NCI-H524 (cell line): ENCODE data around the gene DAGLA.
"Not testable (repeated sequence)": the region's sequence is repeated elsewhere in the genome, so short reads cannot be mapped to it uniquely, and the experiment has no call there.

Experiments used
- DNase-seq, 2 experiments: peaks; one replicate each; lab custom pipeline; 2025; lab: John Stamatoyannopoulos, UW

Gene DAGLA

DNA sequence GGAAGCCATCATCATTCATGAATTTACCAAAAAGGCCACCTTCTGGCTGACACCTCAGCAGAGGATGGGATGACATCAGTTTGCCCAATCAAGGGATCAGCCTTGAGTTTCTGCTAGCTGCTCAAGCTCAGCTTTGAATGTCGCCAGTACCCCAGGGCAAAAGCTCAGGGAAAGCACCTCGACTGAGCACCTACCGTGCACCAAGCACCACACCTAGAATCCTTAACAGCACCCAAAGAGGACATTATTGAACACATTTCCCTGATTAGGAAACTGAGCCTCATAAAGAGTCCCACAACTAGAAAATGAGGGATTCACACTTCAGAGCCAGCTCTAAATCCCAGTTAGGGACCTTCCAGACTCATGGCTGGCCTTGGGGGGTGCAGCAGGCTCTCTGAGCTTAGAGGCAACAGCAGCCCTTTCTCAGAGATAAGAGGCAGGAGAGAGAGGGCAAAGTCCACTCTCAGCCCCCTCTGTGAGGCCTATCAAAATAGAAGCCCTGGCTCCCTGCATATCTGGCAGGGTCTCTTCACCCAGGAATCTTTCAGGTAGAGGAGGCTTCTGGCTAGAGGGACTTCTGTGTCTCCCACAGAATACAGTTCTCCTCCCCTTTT lies 13.4 kb upstream of the DAGLA start:
- DNase-seq: no peak

DNA sequence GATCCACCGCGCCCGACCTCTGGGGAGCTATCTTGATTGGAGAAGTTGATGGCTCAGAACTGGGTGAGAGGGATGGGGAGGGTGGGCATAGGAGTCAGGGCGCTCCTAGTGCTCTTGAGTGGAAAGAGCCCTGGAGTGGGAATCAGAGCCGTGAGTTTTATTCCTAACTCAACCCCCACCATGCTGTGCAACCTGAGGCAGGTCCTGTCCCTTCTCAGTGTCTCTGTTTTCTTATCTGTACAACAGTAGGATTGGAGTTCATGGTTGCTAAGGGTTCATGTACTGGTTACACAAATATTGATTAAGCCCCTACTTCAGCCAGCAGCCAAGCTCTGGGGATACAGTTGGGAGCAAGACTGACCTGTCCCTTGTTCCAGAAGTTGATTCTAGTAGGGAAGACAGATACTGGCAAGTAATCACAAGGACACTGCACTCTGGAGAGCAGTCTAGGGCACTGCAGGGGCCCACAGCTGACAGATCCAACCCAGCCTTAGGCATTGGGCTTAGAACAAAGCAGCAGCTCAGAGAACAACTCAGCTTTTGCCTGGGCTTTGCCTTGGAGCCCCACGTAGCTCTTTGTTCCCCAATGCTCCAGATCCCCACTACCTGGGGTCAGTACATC lies 12.4 kb upstream of the DAGLA start:
- no peak for DNase-seq

DNA sequence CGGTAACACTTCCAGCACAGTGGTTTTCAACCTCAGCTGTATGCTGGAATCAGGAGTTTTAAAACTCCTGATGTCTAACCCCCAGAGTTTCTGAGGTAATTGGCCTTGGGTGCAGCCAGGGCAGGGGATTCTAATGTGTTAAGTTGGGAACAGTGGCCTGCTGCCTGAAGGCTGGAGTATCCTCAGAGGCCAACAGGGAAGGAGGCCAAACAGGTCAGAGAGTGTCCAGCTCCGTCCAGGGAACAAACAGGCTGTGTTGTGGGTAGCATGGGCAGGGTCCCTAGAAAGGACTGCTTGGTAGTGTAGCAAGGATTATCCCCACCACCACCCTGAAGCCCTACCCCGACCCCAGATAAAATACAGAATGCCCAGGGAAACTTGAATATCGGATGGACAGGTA lies 10.8 kb upstream of the DAGLA start:
- DNase-seq: no peak

DNA sequence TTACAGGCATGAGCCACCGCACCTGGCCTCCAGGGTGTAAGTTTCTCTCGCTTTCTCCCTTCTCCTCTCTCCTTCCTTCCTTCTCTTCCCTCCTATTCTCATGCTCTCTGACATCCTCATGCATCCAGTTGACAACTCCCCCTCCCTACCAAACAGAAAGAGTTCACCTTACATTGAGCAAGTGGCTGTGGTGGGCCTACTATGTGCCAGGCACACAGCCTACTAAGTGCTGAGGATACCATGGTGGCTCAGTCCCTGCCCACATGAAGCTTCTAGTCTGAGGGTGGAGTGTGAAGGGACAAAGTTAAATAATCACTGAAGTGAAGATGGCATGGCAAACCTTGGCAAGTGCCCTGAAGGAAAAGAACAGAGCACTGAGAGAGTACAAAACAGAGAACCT lies 9.6 kb upstream of the DAGLA start:
- DNase-seq: no peak

DNA sequence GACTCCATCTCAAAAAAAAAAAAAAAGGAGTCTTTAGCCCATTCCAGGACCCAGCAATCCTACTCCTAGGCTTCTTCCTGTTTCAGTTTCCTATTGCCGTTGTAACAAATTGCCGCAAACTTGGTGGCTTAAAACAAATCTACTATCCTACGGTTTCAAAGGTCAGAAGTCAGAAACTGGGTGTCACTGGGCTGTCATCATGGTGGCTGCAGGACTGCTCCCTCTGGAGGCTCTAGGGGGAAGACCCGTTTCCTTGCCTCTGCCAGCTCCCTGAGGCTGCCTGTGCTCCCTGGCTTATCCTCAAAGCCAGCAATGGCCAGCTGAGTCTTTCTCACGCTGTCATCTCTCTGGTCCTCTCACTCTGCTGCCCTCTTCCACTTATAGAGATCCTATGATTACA lies 8.7 kb upstream of the DAGLA start:
- DNase-seq: peak in 1 of 2 experiments; percentile 25

DNA sequence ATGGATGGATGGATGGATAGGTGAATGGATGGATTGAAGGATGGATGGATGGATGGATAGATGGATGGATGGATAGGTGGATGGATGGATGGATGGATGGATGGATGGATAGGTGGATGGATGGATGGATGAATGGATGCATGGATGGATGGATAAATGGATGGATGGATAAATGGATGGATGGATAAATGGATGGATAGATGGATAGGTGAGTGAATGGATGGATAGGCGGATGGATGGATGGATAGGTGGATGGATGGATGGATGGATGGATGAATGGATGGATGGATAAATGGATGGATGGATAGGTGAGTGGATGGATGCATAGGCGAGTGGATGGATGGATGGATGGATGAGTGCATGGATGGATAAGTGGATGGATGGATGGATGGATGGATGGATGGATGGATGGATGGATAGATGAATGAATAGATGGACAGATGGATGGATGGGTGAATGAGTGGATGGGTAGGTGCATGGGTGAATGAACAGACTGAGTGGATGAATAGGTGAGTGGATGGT lies 6.2 kb upstream of the DAGLA start:
- not testable (repeated sequence) for DNase-seq

DNA sequence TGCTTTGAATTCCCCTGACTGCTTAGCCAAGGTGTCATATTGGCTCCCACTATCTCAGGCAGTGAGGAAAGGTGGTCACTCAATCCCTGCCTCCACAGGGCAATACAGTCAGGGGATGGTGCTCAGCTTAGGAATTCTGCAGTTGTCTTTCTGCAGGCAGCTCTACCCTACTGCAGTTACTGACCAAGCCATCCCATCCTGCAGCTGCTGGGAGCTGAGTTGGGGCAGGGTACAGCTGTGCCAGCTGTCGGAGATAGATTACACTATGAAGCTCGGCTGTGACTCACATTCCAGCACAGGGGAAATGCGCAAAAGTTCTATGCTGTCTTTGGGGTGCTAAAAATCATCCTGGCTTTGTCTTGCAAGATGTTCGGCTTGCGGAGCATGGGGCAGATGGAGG lies 4.4 kb upstream of the DAGLA start:
- no peak for DNase-seq

DNA sequence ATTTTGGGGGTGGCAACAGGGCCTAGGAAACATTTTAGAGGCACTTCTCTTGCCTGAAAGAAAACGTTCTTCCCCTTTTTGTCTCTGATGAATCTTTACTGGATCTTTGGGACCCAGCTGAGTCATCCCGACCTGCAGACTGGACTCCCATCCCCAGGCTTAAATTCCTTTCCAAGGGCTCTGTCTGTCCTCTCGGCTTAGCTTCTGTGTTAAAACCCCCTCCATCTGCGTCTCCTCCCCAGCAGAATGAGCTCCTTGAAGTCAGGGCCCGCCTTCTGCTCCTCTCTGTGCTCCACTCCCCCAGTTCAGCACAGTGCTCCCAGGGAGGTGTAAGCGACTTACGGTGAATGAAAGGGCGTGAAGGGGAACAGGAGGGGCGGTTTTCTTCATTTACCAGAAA lies 895 bp upstream of the DAGLA start:
- DNase-seq: peak; percentile 63 to 76

DNA sequence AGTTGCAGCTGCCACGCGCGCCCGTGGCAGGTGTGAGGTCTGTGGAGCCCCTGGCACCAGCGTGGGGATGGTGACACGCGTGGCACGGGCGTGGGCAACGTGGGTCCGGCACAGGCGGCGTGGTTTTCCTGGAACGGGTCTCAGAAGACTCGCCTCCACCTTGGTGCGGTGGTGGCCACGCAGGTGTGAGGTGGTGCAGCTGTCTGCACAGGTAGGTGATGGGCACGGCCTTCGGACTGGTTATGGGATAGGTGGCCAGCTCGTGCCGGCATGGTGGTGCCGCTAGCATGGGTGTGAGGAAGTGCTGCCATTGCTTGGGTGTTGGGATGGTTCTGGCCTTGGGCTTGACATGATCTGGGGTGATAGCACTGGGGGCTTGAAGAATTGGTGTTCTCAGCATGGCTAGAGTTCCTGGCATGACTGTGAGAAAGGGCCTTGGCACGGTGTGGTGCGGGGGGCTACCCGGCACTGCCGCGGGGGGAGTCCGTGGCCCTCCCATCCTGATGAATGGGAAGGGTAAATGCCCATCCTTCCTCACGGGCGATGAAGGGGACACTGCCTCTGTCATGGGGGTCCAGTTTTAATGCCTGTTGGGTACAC lies 531 bp downstream of the DAGLA start:
- DNase-seq: no peak

DNA sequence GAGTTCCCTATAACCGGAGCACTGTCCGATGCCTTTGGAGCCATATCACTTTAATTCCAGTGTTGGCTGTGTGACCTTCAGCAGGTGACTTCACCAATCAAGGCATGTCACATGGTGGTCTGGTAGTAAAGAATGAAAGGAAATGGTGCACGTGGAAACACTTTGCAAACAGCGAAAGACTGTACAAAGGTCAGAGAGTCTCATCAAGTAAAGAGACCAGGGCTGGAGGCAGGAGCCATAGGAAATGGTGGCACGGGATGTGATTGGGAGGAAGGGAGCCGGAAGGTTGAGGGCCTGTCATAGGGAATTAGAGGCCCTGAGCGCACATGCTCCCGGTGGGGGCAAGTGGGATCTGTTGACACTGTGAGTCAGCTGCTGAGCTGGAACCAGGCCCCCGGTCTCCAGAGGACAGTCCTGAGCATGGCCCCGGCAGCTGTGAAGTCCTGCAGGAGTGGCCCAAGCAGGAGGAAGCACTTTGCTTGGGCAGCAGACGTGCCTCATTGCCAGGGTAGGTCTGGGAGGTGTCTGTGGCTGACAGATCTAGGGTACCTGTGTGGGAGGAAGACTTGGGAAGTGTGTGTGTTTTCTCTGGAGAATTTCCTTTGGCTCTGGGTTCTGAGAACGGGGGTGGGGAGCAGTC lies 2.0 kb downstream of the DAGLA start:
- peak in 1 of 2 experiments; percentile 8 for DNase-seq

DNA sequence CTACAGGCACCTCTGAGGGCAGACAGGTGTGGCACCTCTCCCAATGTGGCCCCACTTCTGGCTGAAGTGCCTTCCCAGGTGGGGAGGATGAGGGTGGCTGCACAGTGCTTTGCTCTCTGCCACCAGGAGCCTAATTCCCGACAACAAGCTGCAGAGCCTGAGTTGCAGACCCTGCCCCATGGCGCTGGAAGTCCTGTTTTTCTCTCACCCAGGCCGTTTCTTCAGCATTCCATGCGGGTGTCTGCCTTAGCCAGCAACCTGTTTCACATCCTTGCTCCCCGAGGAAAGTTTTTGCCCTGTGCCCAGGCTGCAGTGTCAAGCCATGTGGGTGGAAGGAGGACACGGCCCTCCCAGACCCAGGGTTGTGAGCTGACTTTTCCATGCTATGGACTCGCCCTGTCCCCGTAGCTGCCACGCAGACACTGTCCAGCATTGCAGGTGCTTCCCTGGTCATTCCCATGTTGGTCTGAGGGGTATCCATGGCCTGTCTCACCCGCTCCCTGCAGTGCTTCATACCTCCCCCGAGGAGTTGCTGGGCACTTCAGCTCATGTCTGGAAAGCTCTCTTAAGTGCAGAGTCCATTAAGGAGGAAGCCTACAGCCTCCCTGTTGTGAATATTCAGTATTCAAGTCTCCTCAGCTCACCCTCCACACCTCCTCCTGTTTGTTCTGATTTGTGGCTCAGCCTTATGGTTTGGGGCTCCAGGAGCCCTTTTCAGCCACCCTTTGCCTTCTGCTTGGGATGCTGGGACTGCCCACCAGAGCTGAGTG lies 2.9 kb downstream of the DAGLA start:
- DNase-seq: no peak

DNA sequence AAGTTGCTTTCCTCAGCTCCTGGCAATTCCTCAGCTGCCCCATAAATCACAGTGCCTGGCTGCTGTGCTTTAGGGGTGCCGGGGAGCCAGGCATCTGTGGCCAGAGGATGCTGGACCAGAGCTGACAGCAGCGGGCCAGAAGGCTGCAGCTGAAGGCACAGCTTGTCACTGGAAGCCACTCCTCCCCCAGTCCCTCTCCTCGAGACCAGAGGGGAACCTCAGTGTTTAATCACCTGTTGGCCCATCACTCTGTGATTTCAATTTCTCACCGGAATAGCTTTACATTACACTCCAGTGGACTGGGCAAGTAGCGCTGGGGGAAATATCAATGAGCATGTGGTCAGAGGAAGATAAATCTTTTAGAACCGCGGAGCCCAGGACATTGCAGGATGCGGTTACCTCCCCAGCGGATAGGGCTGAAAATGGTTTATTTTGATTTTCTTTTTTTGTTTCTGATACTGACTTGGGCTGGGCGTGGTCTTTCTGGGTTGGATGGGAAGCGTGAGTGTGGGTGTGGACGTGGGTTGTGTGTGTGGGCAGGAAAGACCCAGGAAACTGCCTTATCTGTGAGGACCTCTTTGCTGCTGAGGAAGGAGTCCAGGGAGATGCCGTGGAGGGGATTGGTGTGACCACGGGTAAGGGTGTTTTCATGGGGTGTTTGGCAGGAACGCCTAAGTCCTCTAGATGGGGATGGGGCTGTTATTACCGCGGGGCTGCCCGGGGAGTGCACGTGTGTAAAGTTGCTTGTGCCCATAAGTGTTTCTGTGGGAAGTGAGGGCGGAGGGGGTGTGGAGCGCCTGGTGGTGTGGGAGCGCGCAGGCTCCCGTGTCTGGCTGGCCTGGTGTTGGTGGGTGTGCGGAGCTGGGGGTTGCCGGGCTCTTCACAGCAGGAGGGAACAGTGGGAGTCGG lies 4.0 kb downstream of the DAGLA start:
- DNase-seq: no peak

DNA sequence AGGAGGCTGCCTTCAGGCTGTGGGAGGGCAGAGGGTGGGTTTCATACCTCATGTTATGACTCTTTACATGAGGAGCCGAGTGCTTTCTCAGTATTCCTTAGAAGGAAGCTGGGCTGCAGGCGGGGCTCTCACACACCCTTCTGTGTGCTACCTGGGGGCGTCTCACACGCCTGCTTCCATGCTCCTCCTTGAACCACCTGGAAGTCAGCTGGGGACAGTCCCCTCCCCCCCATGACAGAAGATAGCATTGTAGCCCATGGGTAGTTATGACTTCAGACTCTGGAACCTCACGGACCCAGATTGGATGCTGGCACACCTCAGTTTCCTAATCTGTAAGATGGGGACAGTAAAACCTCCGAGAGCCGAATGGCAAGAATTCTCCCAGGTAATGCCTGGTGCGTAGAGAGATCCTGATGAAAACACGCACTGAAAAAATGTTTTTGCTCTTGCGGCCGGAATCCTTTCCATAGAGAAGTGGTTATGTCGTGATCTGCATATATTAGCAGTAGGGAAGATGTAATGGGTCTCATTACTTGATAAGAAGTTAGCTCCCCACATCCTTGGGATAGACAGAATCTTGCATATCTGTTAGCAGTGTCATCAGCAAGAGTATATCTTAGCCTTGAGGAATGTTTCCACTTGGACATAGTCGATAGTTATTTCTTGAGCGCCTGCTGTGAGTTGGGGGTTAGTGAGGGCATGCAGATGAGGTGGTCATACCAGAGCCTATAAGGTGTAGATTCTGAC lies 4.9 kb downstream of the DAGLA start:
- DNase-seq: no peak

DNA sequence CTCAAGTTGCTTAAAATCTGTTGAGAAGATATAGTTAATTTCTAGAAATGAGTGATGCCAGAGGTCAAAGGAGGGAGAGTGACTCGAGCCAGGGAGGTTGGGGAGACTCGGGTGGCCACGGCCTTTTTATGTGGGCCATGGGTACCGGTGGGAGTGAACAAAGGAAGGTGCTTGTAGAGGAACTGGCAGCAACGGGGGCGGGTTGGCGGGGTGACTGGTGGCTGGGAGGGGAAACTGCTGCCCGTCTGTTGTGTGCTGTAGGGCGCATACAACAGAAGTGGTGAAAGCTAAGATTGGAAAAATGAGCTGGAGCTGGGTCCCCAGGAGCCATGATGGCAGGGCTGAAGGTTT lies 5.4 kb downstream of the DAGLA start:
- no peak for DNase-seq

DNA sequence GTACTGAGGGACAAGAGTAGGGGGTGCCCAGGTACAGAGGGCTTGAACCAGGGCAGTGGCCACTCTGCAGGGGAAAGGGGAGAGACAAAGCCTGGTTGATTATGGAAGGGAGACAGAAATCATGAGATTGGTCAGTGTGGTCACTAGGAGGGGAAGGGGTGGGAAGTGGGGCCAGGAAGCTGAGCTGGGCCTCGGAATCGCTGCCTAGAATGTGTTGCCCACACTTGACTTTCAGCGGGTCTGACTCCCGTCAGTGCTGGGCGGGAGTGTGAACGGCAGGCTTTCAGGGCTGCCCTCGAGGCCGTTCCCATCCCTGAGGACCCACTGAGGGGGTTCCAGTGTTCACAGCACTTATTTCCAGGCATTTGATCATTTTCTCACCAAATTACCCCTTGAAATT lies 5.9 kb downstream of the DAGLA start:
- no peak for DNase-seq

DNA sequence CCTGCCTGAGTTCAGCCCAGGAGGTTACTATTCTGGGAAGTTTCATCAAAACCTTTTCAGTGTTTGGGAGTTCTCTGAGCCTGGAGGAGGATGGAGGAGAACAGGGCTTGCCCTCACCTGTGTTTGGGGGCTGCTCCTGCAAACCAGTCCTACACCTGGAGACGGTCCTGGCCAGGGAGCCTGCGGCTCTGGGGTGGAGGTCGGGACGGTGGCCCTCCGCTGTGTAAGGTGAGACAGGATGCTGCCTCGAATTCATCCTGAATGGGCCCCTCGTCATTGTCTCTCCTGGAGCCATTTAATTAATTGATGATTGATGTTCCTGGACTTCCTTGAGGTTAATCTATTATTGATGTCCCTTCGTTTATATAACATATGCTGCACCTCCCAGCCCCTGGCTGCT lies 6.3 kb downstream of the DAGLA start:
- DNase-seq: no peak

DNA sequence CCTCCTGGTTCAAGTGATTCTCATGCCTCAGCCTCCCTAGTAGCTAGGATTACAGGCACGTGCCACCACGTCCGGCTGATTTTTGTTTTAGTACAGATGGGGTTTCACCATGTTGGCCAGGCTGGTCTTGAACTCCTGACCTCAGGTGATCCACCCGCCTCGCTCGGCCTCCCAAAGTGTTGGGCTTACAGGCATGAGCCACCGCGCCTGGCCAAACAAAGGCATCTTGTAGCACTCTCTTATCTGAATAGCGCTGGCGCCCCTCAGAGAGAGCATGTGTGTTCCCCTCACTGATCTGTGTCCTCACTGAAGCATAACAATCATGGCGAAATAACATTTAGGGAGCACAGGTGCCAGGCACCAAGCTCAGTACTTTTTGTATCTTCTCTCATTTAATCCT lies 7.2 kb downstream of the DAGLA start:
- no peak for DNase-seq

DNA sequence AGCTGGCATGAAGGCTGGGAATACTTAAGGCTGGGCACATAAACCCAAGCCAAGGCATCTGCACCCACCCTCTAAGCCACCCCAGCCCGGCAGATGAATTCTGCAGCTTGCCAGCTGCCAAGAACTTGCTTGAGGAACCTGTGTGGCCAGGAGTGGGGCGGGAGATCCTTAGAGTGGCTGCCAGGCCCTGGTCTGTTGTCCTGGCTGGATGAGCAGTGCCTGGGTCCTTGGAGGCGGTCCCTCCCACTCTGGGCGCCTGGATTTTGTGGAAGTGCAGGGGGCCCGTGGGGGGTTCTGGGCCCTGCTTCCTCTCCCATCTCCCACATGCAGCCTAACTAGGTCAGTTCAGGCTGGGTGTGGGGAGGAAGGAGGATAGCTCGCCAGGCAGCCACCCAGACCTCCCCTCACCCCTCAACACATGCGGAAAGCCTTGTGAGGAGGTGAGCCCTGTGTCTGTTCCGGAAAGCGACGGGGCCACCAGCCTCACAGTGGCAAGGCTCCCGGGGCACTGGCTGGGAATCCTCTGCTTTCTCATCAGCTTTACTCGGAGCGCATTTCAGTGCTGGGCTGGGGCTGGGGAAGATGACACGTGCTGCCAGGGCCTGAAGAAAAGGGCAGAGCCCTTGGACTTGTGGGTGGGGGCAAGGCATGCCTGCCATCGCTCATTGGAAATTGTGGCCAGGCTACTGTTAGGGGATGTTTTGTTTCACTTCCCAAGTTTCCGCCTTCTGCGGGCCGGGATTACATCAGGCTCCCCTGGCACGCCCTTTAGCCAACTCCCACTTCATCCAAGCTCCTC lies 8.4 kb downstream of the DAGLA start:
- peak; percentile 40 to 75 for DNase-seq

DNA sequence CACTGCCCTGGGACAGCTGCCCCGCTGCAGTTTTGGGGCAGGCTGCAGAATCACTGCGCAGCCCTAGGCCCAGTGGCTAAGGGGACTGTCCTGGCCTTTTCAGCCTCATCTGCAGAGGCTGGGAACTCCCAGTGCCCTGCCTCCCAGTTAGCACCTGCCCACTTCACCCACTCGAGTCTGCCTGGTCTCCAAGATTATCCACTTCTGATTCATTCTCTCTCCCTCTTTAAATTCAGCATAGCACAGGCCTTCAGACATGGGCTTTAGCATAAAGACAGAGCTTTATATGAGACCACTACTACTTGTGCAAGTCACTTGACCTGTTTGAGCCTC lies 8.9 kb downstream of the DAGLA start:
- DNase-seq: no peak
